Gastrocnemius medialis (tissue), 4 donors: ENCODE results near the gene PHF1.

Experiments
- POLR2A ChIP-seq, 2 donors: fragments of 450-650 bp; IDR thresholded peaks; one replicate each; pipeline ENCODE4 v1.6.1; 2017; ENCODE audit warnings: antibody characterized with exemption in 2 of 2, mild to moderate bottlenecking in 2 of 2, moderate library complexity in 2 of 2
- TF ChIP-seq, protein P1 (sequence below), 5 experiments: fragments of 450-650 bp in 3 of 5; fragments of 200-600 bp in 2 of 5; sonication (generic) in 2 of 5; IDR thresholded peaks in 4 of 5; conservative IDR thresholded peaks in 1 of 5; 1 replicate in 4 of 5; 2 replicates in 1 of 5; pipeline ENCODE4 v1.5.1; 2016 to 2019; ENCODE audit warnings: antibody characterized with exemption in 5 of 5, mild to moderate bottlenecking in 3 of 5, moderate library complexity in 3 of 5

DNA sequence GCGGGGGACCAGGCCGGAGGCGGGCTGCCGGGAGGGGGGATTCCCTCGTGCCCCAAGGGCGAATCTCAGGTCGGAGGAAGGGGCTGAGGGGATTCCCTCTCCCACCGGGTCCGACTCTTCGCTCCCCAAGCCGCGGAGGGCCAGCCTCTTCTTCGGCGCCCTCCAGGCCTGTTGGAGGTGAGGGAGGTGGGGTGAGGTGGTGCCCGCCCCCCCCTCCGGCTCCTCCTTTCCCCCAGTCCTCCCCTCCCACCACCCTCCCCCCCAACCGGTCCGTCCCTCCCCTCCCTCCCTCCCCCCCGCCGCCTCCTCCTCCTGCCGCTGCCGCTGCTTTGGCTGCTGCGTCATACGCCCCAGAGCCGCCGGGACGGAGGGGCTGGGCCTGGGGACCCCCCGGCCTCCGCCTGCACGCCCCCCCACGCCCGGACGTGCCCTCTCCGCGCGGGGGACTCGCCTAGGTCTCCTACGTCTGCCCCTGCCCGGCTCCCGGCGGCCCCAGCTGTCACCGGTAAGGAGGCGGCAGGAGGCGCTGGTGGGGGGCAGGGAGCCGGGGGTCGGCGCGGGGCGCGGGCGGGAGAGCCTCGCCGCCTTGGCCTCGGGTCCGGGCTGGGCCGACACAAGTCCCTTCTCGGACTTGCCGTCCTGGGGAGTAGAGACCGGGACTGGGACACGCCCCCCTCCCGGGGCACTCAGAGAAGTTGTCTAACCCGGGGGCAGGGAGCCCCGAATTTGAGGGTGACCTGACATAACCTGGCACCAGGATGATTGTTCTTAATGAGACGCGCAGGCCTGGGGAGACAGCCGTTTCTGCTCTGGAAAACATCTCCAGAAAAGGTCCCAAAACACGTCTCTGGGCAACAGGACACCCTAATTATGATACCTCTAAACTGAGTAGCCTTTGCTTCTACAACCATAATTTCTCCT lies at the start of gene PHF1:
- TF ChIP-seq POLR2A (IDR thresholded peaks at IDR 0.05), result peak; percentile 68 to 77
- TF ChIP-seq, protein P1, sequence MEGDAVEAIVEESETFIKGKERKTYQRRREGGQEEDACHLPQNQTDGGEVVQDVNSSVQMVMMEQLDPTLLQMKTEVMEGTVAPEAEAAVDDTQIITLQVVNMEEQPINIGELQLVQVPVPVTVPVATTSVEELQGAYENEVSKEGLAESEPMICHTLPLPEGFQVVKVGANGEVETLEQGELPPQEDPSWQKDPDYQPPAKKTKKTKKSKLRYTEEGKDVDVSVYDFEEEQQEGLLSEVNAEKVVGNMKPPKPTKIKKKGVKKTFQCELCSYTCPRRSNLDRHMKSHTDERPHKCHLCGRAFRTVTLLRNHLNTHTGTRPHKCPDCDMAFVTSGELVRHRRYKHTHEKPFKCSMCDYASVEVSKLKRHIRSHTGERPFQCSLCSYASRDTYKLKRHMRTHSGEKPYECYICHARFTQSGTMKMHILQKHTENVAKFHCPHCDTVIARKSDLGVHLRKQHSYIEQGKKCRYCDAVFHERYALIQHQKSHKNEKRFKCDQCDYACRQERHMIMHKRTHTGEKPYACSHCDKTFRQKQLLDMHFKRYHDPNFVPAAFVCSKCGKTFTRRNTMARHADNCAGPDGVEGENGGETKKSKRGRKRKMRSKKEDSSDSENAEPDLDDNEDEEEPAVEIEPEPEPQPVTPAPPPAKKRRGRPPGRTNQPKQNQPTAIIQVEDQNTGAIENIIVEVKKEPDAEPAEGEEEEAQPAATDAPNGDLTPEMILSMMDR (IDR thresholded peaks at IDR 0.05 in 4 of 5, conservative IDR thresholded peaks at IDR 0.05 in 1 of 5), result no peak
